PFSK-1 (cell line): ENCODE measurements around the gene ILF3.

Source experiments
- FOXP2 ChIP-seq: optimal IDR thresholded peaks from 2 replicates; pipeline ENCODE3; 2011; ENCODE audit warnings: borderline replicate concordance, control low read depth, inconsistent platforms; ENCODE audit not compliant: insufficient read depth; ENCODE audit errors: extremely low read length, extremely low read depth
- POLR2AphosphoS5 ChIP-seq: IDR thresholded peaks from 2 replicates; pipeline ENCODE4 v1.6.1; 2012; ENCODE audit warnings: low read depth, mild to moderate bottlenecking, control low read depth, low read length, moderate library complexity
- SIN3A ChIP-seq: IDR thresholded peaks from 2 replicates; pipeline ENCODE4 v1.6.1; 2012; ENCODE audit warnings: mild to moderate bottlenecking, low read length, moderate library complexity, borderline replicate concordance; ENCODE audit not compliant: insufficient read depth
- TAF1 ChIP-seq: IDR thresholded peaks from 2 replicates; pipeline ENCODE4 v1.6.1; 2012; ENCODE audit warnings: low read length, control low read depth, borderline replicate concordance; ENCODE audit not compliant: insufficient read depth
- TF ChIP-seq, protein P1 (sequence below), 2 experiments: IDR thresholded peaks; 2 replicates each; pipeline versions ENCODE4 v1.6.1 to v1.8.0; 2011 to 2012; ENCODE audit warnings: low read depth in 2 of 2, low read length in 2 of 2, control low read depth in 1 of 2, inconsistent platforms in 1 of 2, mild to moderate bottlenecking in 1 of 2, moderate library complexity in 1 of 2; ENCODE audit not compliant: insufficient read depth in 1 of 2

DNA sequence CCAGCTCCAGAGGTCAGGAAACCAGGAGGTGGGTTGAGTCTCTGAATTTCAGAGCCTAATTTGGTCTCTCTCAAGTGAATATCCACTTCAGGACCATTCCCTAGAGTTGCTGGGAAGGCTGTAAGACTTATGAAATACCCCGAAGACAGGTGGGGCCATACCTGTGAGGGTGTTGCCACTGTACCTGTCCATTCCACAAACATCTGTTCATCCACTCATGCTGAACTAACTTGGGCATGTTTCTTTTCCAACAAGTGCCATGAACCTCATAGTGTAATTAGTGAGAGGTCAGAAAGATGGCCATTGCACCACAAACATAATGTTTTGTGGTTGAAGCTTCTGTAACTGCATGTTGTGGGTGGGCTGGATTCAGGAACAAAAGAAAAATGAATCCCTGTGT, 7.8 kb downstream of the ILF3 start:
- no peak for TF ChIP-seq FOXP2
- TF ChIP-seq, protein P1, sequence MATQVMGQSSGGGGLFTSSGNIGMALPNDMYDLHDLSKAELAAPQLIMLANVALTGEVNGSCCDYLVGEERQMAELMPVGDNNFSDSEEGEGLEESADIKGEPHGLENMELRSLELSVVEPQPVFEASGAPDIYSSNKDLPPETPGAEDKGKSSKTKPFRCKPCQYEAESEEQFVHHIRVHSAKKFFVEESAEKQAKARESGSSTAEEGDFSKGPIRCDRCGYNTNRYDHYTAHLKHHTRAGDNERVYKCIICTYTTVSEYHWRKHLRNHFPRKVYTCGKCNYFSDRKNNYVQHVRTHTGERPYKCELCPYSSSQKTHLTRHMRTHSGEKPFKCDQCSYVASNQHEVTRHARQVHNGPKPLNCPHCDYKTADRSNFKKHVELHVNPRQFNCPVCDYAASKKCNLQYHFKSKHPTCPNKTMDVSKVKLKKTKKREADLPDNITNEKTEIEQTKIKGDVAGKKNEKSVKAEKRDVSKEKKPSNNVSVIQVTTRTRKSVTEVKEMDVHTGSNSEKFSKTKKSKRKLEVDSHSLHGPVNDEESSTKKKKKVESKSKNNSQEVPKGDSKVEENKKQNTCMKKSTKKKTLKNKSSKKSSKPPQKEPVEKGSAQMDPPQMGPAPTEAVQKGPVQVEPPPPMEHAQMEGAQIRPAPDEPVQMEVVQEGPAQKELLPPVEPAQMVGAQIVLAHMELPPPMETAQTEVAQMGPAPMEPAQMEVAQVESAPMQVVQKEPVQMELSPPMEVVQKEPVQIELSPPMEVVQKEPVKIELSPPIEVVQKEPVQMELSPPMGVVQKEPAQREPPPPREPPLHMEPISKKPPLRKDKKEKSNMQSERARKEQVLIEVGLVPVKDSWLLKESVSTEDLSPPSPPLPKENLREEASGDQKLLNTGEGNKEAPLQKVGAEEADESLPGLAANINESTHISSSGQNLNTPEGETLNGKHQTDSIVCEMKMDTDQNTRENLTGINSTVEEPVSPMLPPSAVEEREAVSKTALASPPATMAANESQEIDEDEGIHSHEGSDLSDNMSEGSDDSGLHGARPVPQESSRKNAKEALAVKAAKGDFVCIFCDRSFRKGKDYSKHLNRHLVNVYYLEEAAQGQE (IDR thresholded peaks at IDR 0.05; ENCODE audit: insufficient read depth in 1 of 2, low read depth in 2 of 2, low read length in 2 of 2) = no peak
- TF ChIP-seq TAF1 = no peak
- TF ChIP-seq POLR2AphosphoS5 = no peak
- no peak for TF ChIP-seq SIN3A
